Stimulated activated CD4-positive, alpha-beta T cell treated with anti-CD3 and anti-CD28 coated beads, TNF-alpha, amount 100 ng/mL, for 4 hours (primary cell): Measurements from ENCODE around the gene GATAD2B.
A peak's percentile ranks its signal among the peaks of the same experiment; 100 is the strongest.
"Not testable (repeated sequence)": the region's sequence is repeated elsewhere in the genome, so short reads cannot be mapped to it uniquely, and the experiment has no call there.

Experiments
- DNase-seq, 3 experiments: peaks; one replicate each; pipeline ENCODE4 v3.0.0-alpha.2; 2020; ENCODE audit warnings: low read depth in 3 of 3

Gene GATAD2B

DNA sequence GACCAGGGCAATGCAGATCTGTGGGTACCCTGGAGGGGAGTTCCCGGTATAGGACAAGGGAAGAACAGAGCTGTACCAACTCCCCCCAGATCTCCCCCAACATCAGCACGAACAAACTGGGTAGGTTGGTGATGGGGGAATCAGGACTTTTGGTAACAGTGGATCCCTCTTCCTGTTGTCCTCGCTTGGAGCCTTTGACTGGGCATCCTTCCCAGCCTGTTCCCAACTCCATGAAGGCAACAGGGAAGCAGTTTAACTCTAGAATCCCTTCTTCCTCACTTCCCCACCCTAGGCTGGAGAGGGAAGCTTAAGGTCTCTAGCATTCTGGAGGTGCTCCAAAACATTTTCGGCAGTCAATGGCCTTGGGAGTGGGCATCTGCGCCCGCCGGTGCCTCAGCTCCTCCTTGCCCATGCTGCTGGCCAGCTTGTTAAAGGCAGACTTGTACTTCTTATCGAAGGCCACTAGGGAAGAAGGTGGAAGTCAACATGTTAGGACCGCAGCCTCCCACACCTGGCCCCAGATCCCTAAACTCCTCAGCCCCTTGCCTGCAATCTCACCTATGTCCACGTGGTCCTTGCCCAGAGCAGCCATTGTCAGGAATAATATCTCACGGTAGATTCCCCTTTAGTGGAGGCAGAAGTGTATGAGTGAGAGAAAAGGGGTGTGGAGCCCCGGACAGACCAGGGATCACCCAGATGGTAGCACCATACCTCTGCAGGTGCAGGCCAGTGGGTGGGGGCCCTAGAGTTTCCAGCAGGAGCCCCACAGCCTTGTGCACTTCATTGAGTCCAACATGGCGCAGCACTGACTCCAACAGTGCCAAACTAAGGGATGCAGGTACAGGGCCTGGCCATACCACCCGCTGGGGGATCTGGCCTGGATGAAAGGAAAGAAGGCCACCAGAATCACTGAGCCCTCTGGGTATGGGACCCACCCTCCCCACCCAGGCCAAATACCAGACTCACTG, 7.5 kb upstream of the GATAD2B start:
- no peak for DNase-seq

DNA sequence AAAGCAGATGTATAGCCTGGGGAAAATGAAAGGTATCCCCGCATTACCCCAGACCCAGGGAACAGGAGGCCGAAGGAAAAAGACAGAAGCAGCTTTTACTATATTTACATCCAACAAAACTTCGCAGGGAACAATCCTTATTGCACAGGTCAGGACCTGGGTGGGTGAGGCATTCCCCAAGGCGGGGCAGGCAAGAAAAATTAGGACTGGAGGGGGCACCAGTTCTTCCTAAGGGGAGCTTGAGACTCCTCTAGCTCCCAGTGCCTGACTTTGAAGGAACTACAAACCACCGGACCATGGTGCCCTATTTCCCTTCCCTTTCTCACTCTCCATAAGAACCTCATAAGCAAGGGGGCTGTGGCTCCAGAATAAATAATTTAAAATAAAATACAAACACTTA, 6.7 kb upstream of the GATAD2B start:
- DNase-seq: no peak

DNA sequence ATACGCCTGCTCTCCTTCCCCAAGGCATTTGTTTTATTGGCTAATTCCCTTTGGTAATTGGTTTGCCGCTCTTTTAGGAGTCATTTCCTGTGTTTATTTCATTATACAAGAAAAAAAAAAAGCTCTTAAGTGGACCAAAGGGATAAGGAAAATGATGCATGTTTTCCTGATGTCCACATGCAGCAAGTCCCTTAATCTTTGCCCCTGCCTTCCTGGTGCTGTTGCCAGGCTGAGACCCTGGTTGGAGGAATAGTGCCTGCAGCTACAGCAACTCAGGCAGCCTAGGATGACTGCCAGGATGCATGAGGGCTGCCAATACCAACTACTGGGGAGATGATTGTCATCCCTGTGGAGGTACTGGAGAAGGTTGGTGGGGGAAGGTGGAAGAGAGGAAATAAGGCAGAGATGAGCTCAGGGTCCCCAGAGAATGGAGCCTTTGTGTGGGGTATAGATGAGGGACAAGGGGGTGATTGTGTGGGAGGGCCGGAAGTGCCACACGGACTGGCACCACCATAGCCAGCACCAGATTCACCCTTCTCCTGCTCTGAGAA, 6.1 kb upstream of the GATAD2B start:
- no peak for DNase-seq

DNA sequence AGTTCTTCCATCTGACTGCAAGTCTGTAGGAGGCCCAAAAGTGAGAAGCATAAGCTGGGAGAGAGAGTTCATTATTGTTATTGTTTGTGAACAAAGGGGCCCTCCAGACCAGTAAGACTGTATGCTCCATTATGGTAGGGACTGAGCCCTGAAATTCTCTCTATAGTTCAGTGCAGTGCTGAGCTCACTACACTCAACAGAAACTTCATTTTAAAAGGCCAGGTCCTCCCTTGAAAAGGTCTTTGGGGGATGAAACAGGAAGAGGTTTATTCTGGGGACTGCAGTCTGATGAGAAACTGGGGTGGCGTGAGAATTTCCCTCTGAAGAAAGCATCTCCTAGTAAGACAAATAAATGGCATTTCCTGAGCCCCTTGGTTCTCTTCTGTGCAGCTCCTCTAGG, 5.5 kb upstream of the GATAD2B start:
- no peak for DNase-seq

DNA sequence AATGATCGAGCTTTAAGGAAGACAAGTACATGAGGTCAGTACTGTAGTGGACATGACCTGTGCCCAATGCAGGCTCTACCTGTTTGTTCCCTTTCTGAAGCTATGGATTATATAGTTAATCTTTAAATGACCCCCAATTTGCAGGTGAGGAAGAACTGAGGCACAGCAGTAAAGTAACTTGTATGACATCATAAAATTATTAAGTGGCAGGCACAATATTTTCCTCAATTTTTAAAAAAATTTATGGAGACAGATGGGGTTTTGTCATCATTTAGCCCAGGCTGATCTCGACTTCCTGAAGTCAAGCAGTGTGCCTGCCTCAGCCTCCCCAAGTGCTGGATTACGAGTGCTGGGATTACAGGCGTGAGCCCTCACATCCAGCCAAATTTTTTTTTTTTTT, 3.6 kb upstream of the GATAD2B start:
- no peak for DNase-seq

DNA sequence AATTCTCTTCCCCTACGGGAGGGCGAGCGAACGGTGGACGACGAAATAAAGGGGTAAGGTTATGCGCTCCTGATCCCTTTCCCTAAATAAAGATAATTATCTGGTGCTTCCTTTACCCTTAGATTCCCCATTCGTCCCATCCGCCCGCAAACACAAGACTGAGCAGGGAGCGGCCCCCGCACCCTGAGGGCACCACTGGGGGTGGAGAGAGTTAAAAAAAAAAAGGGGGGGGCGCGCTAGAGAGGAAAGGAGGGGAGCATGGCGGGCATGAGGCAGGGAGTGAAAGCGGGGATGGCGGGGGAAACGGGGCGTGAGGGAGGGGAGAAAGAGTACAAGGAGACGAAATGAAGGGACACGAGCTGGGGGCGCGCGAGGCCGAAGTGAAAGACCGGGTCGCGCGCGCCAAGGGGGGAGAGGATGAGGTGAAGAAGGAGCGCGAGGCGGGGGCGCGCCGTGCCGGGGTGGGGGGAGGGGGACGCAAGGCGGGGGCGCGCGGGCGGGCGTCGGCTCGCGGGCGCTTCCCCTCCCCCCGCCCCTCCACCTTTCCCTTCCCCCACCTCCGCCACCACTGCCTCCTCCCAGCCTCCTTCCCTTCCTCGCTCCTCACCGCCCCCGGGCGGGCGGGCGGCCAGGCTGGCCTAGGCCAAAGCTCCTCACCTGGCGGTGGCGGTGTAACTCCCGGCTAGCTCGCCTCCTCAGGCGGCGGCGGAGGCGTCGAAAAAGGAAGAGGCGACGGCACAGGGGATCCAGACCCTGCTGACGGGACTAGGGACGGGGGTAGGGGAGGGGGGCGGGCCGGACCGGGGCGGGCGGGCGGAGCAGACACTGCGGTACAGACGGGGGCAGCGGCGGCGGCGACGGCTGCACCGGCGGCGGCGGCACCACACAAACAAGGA, 448 bp downstream of the GATAD2B start:
- DNase-seq: peak in 2 of 3 experiments; percentile 51 to 54

DNA sequence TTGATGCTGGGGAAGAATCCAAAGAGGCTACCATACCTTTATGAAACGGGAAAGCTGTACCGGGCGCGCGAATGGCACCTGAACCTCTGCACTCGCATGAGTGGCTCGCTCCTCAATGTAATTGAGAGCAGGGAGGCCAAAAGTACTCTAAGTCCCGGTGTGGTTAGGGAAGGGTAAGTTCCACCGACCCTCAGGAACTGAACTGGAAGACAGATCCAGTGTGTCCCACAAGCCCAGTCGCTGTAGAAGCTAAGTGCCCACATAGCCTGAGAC, 1.0 kb downstream of the GATAD2B start:
- DNase-seq: no peak

DNA sequence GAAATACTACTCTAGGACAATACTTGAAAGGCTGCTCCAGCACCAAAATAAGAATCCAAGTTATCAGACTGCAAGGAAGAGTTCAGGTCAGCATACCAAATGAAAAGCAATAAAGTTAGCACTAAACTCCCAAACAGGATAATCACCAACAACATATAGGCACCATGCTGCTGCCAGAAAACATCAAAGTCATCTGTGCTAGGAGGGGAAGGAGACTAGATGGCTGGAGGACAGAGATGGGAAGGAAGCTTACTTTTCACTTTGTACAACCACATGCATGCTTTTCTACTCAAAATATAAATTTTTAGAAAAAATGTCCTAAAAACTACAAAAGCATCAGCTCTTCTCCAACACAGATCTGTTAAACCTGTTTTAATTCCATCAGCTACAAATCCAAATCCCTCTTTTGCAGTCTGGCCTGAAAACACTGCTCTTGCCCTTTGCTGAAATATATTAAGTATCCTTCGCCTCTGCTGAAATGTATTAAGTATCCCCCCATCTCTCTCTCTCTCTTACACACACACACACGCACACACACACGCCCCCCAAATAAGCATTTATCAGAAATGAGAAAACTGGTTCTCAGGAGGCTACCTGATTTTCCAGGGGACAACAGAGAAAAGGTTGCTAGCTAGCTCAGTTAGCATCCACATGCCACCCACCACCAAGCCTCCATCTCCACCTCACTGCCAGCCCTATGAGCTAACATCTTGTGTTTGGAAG, 1.5 kb downstream of the GATAD2B start:
- DNase-seq: no peak

DNA sequence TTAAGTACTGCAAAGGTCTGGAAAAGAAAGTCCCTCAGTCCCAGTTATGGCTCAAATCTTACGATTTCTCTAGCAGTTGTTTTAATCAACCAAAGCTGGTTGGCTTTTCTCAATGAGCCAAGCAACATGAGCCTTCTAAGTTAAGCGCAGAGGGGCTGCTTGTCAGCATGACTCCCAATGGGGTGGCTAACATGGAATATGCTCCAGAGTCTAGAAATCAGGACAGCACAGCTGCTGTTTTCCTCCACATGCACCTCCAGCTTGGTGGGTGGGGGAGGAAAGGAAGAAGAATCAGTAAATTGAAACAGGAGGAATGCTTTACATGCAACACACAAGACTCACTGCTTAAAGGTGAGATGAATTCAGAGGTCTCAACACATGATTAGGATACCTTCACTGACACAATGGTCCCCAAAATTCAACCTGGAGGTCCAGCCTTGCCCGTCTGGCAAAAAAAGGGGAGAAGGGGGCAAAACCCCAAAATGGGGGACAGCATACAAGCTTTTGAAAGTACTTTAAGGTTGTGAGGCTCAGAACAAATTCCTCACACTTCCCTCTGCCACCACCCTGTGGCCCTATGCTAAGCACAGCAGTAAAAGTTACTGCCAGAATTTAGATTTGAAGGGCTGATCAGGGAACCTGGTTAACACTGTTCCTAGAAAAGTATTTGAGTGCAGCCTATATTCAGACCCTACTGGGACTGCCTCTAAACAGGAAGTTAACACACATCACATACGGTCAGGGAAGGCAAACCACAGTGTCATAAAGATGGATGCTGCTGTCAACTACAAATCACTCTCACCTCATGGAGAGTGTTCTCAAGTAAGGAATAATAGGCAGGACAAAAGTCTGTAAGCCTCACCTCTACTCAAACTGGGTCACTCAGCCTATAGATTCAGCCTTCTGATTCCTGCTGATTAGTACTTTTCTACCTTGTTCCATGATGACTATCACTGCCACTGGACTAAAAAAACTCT, 2.6 kb downstream of the GATAD2B start:
- no peak for DNase-seq

DNA sequence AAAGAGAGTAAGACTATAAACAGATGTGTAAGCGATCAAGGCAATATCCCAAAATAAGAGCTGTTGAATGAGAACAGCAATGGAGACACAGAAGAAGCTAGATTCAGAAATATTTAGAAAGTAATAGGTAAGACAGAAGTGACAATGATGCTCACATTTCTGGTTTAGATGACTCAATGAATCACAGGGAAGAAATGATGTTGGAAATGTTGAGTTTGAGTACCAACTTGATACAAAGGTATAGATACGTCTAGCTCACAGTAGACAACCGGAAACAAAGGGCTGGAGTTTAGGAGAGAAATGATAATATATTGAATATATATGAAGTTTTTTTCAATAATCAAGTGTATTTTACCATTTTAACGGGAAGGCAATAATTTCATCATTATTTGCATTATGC, 6.5 kb downstream of the GATAD2B start:
- no peak for DNase-seq

DNA sequence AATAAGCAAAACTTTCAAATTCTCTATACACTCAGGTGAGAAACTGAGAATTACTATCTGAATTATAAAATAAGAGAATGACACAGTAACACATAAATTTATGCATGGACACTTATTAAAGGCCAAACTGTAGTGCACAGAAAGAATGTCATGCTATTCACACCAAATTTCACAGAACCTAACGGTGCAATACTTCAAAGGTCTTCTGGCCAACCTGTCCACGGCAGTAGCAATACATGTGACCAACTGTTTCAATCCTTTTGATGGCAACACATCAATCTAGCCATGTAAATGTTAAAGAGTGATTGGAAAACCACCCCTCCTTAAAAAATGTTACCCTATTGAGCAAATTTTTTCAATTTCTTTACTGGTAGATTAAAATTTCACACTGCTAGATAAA, 10.4 kb downstream of the GATAD2B start:
- no peak for DNase-seq

DNA sequence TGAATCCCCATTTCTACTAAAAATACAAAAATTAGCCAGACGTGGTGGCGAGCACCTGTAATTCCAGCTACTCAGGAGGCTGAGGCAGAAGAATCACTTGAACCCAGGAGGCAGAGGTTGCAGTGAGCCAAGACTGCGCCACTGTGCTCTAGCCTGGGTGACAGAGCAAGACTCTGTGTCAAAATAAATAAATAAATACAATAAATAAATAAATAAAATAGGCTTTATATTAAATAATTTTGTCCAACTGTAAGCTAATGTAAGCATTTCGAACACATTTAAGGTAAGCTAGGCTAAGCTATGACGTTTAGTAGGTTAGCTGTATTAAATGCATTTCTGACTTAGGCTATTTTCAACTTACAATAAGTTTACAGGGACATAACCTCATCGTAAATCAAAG, 12.2 kb downstream of the GATAD2B start:
- not testable (repeated sequence) for DNase-seq

DNA sequence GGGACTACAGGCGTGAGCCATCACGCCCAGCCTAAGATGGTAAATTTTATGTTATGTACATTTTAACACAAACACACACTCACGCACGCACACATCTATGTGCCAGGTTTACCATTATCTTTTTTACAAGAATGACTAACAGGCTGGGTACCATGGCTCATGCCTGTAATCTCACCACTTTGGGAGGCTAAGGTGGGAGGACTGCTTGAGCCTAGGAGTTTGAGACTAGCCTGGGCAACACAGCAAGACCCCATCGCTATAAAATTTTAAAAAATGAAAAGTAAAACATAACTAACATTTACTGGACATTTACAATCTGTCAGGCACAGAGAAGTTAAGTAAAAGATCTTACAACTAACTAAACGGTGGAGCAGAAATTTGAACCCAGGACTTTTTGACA, 14.7 kb downstream of the GATAD2B start:
- DNase-seq: no peak

DNA sequence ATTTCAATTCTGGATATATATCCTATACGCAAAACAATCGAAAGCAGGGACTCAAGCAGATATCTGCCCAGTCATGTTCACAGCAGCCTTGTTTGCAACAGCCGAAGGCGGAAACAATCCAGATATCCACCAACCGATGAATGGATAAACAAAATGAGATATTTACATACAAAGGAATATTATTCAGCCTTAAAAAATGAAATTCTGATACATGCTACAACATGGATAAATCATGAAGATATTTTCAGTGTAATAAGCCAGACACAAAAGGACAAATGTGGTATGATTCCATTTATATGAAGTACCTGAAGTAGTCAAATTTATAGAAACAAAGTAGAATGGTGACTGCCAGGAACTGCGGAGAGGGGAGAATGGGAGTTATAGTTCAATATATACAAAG, 15.6 kb downstream of the GATAD2B start:
- DNase-seq: no peak

DNA sequence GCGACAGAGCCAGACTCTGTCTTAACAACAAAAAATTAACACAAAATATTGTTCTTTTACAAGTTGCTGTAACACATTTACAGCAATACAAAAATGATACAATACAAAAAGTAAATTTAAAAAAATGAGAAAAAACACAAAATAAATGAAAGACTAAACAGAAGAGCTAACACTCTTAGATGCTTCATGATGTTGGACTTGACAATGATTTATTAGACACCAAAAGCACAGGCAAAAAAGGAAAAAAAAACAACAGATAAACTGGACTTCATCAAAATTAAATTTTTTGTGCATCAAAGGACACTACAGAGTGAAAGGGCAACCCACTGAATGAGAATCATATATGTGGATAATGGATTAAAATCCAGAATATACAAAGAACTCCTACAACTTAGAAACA, 16.4 kb downstream of the GATAD2B start:
- DNase-seq: no peak

DNA sequence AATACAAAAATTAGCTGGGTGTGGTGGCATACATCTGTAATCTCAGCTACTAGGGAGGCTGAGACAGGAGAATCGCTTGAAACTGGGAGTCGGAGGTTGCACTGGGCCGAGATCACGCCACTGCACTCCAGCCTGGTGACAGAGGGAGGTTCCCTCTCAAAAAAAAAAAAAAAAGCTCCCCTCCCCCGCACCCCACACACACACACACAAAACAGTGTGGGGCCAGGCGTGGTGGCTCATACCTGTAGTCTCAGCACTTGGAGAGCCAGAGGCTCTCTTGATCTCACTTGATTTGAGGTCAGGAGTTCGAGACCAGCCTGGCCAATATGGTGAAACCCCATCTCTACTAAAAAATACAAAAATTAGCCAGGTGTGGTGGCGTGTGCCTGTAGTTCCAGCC, 16.9 kb downstream of the GATAD2B start:
- DNase-seq: not testable (repeated sequence)

DNA sequence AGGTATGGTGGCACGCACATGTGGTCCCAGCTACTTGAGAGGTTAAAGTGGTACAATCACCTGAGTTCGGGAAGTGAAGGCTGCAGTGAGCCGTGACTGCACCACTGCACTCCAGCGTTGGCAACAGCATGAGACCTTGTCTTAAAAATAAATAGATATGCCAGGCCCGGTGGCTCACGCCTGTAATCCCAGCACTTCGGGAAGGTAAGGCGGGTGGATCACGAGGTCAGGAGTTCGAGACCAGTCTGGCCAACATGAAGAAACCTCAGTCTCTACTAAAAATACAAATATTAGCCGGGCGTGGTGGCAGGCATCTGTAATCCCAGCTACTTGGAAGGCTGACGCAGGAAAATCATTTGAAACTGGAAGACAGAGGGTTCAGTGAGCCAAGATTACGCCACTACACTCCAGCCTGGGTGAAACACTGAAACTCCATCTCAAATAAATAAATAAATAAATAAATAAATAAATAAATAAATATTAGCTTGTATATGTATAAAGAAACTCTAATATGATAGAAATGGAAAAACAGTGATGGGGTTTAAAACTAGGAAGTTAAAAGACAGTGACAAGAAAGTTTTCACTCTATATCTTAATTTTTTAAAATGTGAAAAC, 18.8 kb downstream of the GATAD2B start:
- DNase-seq: no peak

DNA sequence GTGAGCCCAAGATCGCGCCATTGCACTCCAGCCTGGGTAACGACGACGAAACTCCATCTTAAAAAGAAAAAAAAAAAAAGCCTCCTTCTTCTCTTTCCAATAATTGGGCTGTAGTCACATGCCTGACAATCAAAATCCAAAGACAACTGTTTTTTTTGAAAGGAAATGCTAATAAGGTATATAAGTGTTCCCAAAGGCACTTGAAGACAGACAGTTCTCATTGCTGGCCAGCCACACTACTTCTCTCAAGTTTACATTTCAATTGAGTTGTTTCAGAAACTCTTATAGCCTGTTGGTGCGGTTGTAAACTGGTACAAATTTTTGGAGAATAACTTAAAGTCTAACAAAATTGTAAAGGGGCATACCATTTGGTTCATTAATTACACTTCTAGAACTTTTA, 23.3 kb downstream of the GATAD2B start:
- no peak for DNase-seq

DNA sequence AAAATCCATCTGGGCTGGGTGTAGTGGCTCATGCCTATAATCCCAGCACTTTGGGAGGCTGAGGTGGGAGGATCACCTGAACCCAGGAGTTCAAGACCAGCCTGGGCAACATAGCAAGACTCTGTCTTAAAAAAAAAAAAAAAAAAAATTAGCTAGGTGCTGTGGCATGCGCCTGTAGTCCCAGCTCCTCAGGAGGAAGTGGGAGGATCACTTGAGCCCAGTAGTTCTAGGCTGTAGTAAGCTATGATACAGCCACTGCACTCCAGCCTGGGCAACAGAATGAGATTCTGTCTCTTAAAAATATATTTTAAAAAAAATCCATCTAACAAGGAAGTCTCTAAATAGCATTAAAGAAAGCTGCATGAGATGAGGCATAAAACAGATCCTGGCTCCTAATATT, 26.9 kb downstream of the GATAD2B start:
- not testable (repeated sequence) for DNase-seq

DNA sequence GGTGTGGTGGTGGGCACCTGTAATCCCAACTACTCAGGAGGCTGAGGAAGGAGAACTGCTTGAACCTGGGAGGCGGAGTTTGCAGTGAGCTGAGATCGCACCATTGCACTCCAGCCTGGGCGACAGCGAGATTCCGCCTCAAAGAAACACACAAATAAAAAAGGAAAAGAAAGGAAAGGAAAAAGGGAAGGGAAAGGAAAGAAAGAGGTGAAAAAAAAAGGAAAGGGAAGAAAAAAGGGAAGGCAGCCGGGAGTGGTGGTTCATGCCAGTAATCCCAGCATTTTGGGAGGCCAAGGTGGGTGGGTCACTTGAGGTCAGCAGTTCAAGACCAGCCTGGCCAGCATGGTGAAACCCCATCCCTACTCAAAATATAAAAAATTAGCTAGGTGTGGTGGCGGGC, 31.7 kb downstream of the GATAD2B start:
- DNase-seq: not testable (repeated sequence)
